Body of pancreas (tissue), 4 donors: ENCODE measurements around the gene NBPF1.
"Not testable (repeated sequence)": the region's sequence is repeated elsewhere in the genome, so short reads cannot be mapped to it uniquely, and the experiment has no call there.

ENCODE experiments used
- POLR2A ChIP-seq, 3 donors: fragments of 450-650 bp; IDR thresholded peaks; one replicate each; pipeline ENCODE4 v1.6.1; 2016; ENCODE audit warnings: antibody characterized with exemption in 3 of 3, mild to moderate bottlenecking in 2 of 3
- TF ChIP-seq, protein P1 (sequence below), 7 experiments: fragments of 450-650 bp in 4 of 7; fragments of 200-600 bp in 3 of 7; sonication (generic) in 3 of 7; IDR thresholded peaks; one replicate each; pipeline ENCODE4 v1.5.1; 2016 to 2019; ENCODE audit warnings: antibody characterized with exemption in 7 of 7

DNA sequence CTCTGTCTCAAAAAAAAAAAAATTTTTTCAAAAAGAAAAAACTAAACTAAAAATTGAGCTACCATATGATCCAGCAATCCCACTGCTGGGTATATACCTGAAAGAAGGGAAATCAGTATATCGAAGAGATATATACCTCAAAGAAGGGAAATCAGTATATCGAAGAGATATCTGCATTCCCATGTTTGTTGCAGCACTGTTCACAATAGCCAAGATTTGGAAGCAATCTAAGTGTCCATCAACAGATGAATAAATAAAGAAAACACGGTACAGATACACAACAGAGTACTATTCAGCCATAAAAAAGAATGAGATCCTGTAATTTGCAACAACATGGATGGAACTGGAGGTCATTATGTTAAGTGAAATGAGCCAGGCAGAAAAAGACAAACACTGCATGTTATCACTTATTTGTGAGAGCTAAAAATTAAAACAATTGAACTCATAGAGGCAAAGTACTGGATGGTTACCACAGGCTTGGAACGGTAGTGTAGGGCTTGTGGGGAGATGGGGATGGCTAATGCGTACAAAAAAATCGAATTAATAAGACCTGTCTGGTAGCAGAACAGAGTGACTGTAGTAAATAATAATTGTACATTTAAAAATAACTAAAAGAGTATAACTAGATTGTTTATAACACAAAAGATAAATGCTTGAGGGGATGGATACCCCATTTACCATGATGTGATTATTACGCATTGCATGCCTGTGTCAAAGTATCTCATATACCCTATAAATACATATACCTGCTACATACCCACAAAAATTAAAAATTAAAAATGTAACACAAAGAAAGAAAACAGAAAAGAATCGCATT is 28.0 kb upstream of the NBPF1 start:
- not testable (repeated sequence) for TF ChIP-seq POLR2A (IDR thresholded peaks at IDR 0.05)
- TF ChIP-seq, protein P1, sequence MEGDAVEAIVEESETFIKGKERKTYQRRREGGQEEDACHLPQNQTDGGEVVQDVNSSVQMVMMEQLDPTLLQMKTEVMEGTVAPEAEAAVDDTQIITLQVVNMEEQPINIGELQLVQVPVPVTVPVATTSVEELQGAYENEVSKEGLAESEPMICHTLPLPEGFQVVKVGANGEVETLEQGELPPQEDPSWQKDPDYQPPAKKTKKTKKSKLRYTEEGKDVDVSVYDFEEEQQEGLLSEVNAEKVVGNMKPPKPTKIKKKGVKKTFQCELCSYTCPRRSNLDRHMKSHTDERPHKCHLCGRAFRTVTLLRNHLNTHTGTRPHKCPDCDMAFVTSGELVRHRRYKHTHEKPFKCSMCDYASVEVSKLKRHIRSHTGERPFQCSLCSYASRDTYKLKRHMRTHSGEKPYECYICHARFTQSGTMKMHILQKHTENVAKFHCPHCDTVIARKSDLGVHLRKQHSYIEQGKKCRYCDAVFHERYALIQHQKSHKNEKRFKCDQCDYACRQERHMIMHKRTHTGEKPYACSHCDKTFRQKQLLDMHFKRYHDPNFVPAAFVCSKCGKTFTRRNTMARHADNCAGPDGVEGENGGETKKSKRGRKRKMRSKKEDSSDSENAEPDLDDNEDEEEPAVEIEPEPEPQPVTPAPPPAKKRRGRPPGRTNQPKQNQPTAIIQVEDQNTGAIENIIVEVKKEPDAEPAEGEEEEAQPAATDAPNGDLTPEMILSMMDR (IDR thresholded peaks at IDR 0.05) = not testable (repeated sequence)
